Measurements from ENCODE around the gene TMEM151A.
"Not testable (repeated sequence)": the region's sequence is repeated elsewhere in the genome, so short reads cannot be mapped to it uniquely, and the experiment has no call there.

The TMEM151A gene

GRCh38 chr11:66313321-66314185 lies 21.9 kb downstream of the TMEM151A start:
- no peak for TF ChIP-seq POLR2A (IDR thresholded peaks at IDR 0.05; ENCODE audit: low read depth, low read length)
- DNase-seq (ENCODE audit: insufficient read length, low spot score) (no peak), FAIRE-seq (no peak)

DNA sequence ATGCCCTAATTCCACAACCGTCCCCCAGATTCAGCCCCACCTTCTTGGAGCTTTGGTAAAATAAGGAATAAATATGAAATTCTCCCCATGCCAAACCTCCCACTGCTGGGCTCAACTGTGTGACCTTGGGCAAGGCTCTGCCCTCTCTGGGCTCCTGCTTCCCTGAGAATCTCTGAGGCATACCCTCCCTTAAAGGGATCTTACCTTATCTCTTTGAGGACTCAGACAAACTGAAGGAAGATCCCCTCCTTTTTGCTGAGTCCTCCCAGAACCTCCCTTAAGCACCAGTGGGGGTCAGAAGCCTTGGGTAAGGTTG lies 22.4 kb downstream of the TMEM151A start:
- no peak for TF ChIP-seq POLR2A (IDR thresholded peaks at IDR 0.05; ENCODE audit: low read depth, low read length)
- DNase-seq (ENCODE audit: insufficient read length, low spot score) (no peak), FAIRE-seq (no peak)

- no peak for TF ChIP-seq POLR2A (IDR thresholded peaks at IDR 0.05; ENCODE audit: low read depth, low read length)
- DNase-seq (ENCODE audit: insufficient read length, low spot score) (no peak), FAIRE-seq (no peak)
Observed at GRCh38 chr11:66314561-66315497, 23.1 kb downstream of the TMEM151A start.

- no peak for DNase-seq (ENCODE audit: insufficient read length, low spot score)
- FAIRE-seq, result no peak
- TF ChIP-seq POLR2A (IDR thresholded peaks at IDR 0.05; ENCODE audit: low read depth, low read length), result no peak
Observed at GRCh38 chr11:66315498-66315885, 23.8 kb downstream of the TMEM151A start.

- no peak for FAIRE-seq
- no peak for TF ChIP-seq POLR2A (IDR thresholded peaks at IDR 0.05; ENCODE audit: low read depth, low read length)
- DNase-seq (ENCODE audit: insufficient read length, low spot score), result no peak
Observed at GRCh38 chr11:66315921-66316811, 24.5 kb downstream of the TMEM151A start.

DNA sequence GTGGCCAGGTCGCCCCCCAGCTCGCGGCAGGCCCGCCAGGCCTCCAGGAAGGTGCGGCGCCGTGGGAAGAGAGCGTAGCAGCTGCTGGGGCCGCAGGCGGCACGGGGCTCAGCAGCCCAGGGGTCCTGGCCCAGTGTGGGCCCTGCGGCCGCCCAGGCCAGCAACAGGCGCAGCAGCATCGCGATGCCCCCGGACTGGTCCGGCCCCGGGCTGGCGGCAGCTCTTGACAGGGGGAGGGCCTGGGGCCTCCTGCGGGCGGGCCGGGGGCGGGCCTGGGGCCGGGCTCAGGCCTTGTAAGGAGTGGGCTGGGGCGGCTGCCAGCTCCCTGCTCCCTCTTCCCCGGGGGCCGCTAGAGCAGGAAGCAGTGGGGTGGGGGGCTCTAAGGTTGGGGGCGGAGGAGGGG lies 25.2 kb downstream of the TMEM151A start, which contains the start of gene CD248:
TSS of gene CD248 (minus strand) at position 196 of the 403 bp plus-strand sequence. CDS start at position 179, 17 bp downstream.
- TF ChIP-seq POLR2A (IDR thresholded peaks at IDR 0.05; ENCODE audit: low read depth, low read length), result no peak
- no peak for DNase-seq (ENCODE audit: insufficient read length, low spot score)
- no peak for FAIRE-seq

GRCh38 chr11:66317322-66317722 lies 25.6 kb downstream of the TMEM151A start:
- TF ChIP-seq POLR2A (IDR thresholded peaks at IDR 0.05; ENCODE audit: low read depth, low read length), result no peak
- no peak for FAIRE-seq
- DNase-seq (ENCODE audit: insufficient read length, low spot score), result no peak

DNA sequence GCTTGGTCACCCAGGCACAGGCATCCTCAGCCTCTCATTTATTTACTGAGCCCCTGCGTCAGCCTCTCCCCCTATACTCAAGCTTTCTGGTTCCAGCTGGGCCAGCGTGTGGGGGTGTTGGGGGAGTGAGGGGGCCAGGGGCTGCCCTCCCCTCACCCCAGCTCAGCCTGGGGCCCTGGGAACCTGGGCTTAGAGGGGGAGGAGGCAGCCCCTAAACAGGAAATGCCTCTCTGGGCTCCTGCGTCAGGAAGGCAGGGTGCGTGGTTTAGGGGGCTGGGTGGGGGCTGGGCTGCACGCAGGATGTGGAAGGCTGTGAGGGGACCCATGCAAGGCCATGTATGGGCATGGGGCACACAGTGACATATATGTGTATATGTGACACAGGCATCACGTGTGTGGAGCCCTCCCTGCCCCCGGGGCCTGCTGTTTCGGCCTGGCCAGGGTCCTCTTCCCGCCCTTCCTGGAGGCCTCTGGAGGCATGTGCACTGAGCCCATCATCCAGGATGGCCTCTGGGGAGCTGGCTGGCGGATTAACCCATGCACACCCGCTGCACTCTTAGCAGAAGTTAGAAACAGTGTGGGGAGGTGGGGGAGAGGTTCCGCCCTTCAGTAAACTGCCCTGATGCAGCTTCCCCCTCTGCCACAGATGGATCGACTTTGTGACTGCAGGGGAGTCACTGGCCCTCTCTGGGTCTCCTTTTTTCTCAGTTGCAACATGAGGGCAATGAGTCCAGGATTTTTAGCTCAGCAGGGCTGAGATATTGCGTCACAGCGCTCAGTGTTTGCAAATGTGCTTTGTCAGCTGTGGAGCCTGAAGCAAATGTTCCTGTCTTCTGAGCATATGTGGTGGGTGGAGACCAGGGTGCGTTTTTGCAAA lies 26.3 kb downstream of the TMEM151A start:
- no peak for DNase-seq (ENCODE audit: insufficient read length, low spot score)
- FAIRE-seq, result no peak

DNA sequence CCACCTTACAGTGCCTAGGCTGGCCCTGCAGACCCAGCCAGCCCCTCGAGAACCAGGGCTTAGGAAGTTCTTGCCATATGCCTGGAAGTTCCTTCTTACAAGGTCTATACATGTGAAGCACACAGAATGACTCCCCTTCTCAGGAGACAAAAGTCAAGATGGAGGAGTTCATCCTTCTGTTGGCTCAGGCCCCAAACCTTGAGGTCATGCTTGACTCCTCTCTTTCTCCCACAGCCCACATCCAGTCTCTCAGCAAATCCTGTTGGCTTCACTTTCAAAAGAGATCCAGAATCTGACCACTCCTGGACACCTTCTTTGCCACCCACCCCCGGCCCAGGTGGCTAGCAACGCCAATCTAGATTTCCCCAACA lies 26.9 kb downstream of the TMEM151A start:
- DNase-seq (ENCODE audit: insufficient read length, low spot score), result no peak
- no peak for FAIRE-seq
- TF ChIP-seq POLR2A (IDR thresholded peaks at IDR 0.05; ENCODE audit: low read depth, low read length), result no peak

More for the DNA sequence above, 26.3 kb downstream of the TMEM151A start:
- no peak for TF ChIP-seq POLR2A (IDR thresholded peaks at IDR 0.05; ENCODE audit: low read depth, low read length)

- DNase-seq (ENCODE audit: insufficient read length, low spot score); FAIRE-seq: not testable (repeated sequence)
Observed at GRCh38 chr11:66320289-66320688, 28.6 kb downstream of the TMEM151A start.

DNA sequence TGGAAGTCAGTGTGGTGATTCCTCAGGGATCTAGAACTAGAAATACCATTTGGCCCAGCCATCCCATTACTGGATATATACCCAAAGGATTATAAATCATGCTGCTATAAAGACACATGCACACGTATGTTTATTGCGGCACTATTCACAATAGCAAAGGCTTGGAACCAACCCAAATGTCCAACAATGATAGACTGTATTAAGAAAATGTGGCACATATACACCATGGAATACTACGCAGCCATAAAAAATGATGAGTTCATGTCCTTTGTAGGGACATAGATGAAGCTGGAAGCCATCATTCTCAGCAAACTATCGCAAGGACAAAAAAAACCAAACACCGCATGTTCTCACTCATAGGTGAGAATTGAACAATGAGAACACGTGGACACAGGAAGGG lies 29.1 kb downstream of the TMEM151A start:
- FAIRE-seq; DNase-seq (ENCODE audit: insufficient read length, low spot score): not testable (repeated sequence)

DNA sequence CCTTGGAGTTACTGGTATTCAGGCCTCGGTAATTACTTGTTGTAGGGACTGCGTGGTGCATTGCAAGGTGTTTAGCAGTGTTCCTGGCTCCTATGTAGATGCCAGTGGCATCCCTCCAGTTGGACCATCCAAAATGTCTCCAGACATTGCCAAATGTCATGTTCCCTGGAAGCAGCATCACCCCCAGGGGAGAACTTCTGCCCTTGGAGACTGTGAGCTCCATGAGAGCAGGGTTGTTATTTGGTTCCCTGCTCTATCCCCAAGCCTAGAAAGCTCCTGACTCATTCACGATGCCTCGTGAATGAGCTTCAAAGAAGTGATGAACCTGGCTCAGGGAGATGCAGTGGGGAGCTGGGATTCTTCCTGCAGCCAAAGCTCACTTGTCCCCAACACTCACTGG lies 29.9 kb downstream of the TMEM151A start:
- DNase-seq (ENCODE audit: insufficient read length, low spot score) (no peak), FAIRE-seq (no peak)
- no peak for TF ChIP-seq POLR2A (IDR thresholded peaks at IDR 0.05; ENCODE audit: low read depth, low read length)

All from H54 (cell line).